ENCODE data around the gene PORCN. TPM values are rescaled to one million over a fixed set of nuclear protein-coding genes. Genes with fewer than 3 reads are reported as not detected.

PORCN gene
- total RNA-seq, 1 donor from 2014 or later: 30.3 TPM

DNA sequence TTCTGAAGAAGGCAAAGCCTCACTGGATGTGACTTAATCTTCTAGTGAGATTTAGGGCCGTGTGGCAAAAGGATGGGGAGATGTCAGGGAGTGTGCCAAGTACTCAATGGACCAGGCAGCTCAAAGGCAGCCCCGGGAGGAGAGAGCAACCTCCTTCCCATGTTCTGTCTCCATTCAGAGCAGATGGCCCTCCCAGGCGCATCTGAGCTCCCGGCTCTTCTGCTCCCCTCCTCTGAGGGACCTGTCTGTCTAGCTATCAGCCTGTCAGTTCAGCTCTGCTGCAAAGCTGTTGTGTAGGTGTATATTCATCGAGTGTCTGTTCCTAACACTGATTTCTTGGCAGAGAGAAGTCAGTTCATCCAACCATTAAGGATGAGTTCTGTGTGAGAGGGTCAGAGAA is 10.9 kb upstream of the PORCN start:
- H3K4me2 ChIP-seq (ENCODE audit: low read length): peak overlapping the region; percentile 38
- TF ChIP-seq, protein P1, sequence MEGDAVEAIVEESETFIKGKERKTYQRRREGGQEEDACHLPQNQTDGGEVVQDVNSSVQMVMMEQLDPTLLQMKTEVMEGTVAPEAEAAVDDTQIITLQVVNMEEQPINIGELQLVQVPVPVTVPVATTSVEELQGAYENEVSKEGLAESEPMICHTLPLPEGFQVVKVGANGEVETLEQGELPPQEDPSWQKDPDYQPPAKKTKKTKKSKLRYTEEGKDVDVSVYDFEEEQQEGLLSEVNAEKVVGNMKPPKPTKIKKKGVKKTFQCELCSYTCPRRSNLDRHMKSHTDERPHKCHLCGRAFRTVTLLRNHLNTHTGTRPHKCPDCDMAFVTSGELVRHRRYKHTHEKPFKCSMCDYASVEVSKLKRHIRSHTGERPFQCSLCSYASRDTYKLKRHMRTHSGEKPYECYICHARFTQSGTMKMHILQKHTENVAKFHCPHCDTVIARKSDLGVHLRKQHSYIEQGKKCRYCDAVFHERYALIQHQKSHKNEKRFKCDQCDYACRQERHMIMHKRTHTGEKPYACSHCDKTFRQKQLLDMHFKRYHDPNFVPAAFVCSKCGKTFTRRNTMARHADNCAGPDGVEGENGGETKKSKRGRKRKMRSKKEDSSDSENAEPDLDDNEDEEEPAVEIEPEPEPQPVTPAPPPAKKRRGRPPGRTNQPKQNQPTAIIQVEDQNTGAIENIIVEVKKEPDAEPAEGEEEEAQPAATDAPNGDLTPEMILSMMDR (IDR thresholded peaks at IDR 0.05; ENCODE audit: insufficient read depth, low read depth, low read length): no peak
- TF ChIP-seq EZH2 (IDR thresholded peaks at IDR 0.05; ENCODE audit: insufficient read depth, low read length): no peak
- FAIRE-seq: no peak

DNA sequence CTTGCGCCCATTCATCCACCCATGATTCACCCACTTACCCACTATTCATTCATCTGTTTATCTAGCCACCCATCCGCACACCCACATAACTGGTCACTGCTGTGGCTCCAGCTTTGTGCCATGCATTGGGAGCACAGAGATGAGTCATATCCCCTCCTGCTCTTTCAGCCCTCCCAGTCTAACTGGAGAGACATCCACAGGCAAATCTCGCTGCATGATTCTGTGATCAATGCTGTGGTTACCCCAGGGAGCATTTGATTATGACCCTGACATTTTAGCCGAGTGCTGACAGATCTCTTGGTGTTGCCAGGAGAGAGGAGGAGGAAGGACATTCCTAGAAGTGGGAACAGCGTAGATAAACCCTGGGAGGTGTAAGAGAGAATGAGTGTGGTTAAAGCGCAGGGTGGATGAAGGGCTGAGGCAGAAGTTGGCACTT is 10.4 kb upstream of the PORCN start:
- H3K9me3 ChIP-seq (ENCODE audit: insufficient read depth, low read depth, low read length): no peaks in the 10 kb centered on the region
- H3K4me3 ChIP-seq (ENCODE audit: insufficient read depth, low read depth, low read length): no peak overlapping the region
- Mint-ChIP-seq H3K4me3 (ENCODE audit: unreplicated experiment) (peak overlapping the region; percentile 66), H3K36me3 (ENCODE audit: low read depth, unreplicated experiment) (no peaks in the 10 kb centered on the region), H3K4me1 (ENCODE audit: low read depth, unreplicated experiment) (peaks cover 15% of the 10 kb centered on the region), H3K27me3 (ENCODE audit: low read depth, unreplicated experiment) (no peaks in the 10 kb centered on the region), H3K27ac (ENCODE audit: unreplicated experiment) (no peak overlapping the region), H3K9me3 (ENCODE audit: unreplicated experiment) (no peaks in the 10 kb centered on the region)
- H4K20me1 ChIP-seq (ENCODE audit: insufficient read depth, low read length): no peaks in the 10 kb centered on the region
- peak overlapping the region; percentile 61 for H3K27ac ChIP-seq (ENCODE audit: low read depth, low read length)
- no peaks in the 10 kb centered on the region for H3K36me3 ChIP-seq (ENCODE audit: insufficient read depth, low read length)
- H3K79me2 ChIP-seq (ENCODE audit: insufficient read depth, low read length): no peaks in the 10 kb centered on the region
- peak overlapping the region; percentile 26 for H3K9ac ChIP-seq (ENCODE audit: low read length)
- H2AFZ ChIP-seq (ENCODE audit: low read depth, low read length): no peak overlapping the region
- DNase-seq (ENCODE audit: low read depth) (peak; percentile 85), FAIRE-seq (peak; percentile 96)
- peaks cover 11% of the 10 kb centered on the region for H3K4me1 ChIP-seq (ENCODE audit: insufficient read depth, low read length)
- H3K4me2 ChIP-seq (ENCODE audit: low read length): peak overlapping the region; percentile 38
- TF ChIP-seq, protein P1 (IDR thresholded peaks at IDR 0.05; ENCODE audit: insufficient read depth, low read depth, low read length): no peak
- no peak for TF ChIP-seq EZH2 (IDR thresholded peaks at IDR 0.05; ENCODE audit: insufficient read depth, low read length)
- no peaks in the 10 kb centered on the region for H3K27me3 ChIP-seq (ENCODE audit: insufficient read depth, low read length)

More for the DNA sequence above, 10.9 kb upstream of the PORCN start:
- no peaks in the 10 kb centered on the region for H3K9me3 Mint-ChIP-seq (ENCODE audit: unreplicated experiment)
- H3K27ac Mint-ChIP-seq (ENCODE audit: unreplicated experiment): no peak overlapping the region
- Histone ChIP-seq H3K27ac (ENCODE audit: low read depth, low read length) (peak overlapping the region; percentile 61), H3K79me2 (ENCODE audit: insufficient read depth, low read length) (no peaks in the 10 kb centered on the region), H3K4me1 (ENCODE audit: insufficient read depth, low read length) (peaks cover 11% of the 10 kb centered on the region), H3K9ac (ENCODE audit: low read length) (peak overlapping the region; percentile 26), H3K36me3 (ENCODE audit: insufficient read depth, low read length) (no peaks in the 10 kb centered on the region), H3K27me3 (ENCODE audit: insufficient read depth, low read length) (no peaks in the 10 kb centered on the region), H3K4me3 (ENCODE audit: insufficient read depth, low read depth, low read length) (no peak overlapping the region), H2AFZ (ENCODE audit: low read depth, low read length) (no peak overlapping the region), H3K9me3 (ENCODE audit: insufficient read depth, low read depth, low read length) (no peaks in the 10 kb centered on the region), H4K20me1 (ENCODE audit: insufficient read depth, low read length) (no peaks in the 10 kb centered on the region)
- no peak for DNase-seq (ENCODE audit: low read depth)
- peaks cover 11% of the 10 kb centered on the region for H3K4me1 Mint-ChIP-seq (ENCODE audit: low read depth, unreplicated experiment)
- no peaks in the 10 kb centered on the region for H3K27me3 Mint-ChIP-seq (ENCODE audit: low read depth, unreplicated experiment)
- no peaks in the 10 kb centered on the region for H3K36me3 Mint-ChIP-seq (ENCODE audit: low read depth, unreplicated experiment)
- no peak overlapping the region for H3K4me3 Mint-ChIP-seq (ENCODE audit: unreplicated experiment)

DNA sequence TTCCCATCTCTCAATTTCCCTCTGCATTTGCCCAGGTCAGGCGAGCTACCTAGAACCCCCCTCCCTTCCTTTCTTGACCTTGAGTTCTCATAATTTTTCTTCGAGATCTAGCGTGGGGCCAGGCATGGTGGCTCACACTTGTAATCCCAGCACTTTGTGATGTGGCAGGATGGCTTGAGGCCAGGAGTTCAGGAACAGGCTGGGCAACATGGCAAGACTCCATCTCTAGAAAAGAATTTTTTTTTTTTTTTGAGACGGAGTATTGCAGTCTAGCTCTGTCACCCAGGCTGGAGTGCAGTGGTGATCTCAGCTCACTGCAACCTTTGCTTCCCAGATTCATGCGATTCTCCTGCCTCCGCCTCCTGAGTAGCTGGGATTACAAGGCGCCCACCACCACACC is 4.5 kb upstream of the PORCN start:
- no peaks in the 10 kb centered on the region for H3K27me3 Mint-ChIP-seq (ENCODE audit: low read depth, unreplicated experiment)
- H3K4me1 ChIP-seq (ENCODE audit: insufficient read depth, low read length): no peaks in the 10 kb centered on the region
- peaks cover 4% of the 10 kb centered on the region for H3K79me2 ChIP-seq (ENCODE audit: insufficient read depth, low read length)
- no peaks in the 10 kb centered on the region for H4K20me1 ChIP-seq (ENCODE audit: insufficient read depth, low read length)
- H3K4me2 ChIP-seq (ENCODE audit: low read length): no peak overlapping the region
- no peaks in the 10 kb centered on the region for H3K36me3 ChIP-seq (ENCODE audit: insufficient read depth, low read length)
- H3K27ac ChIP-seq (ENCODE audit: low read depth, low read length): no peak overlapping the region
- H2AFZ ChIP-seq (ENCODE audit: low read depth, low read length): no peak overlapping the region
- H3K27ac Mint-ChIP-seq (ENCODE audit: unreplicated experiment): no peak overlapping the region
- H3K4me3 Mint-ChIP-seq (ENCODE audit: unreplicated experiment): peak overlapping the region; percentile 62
- no peaks in the 10 kb centered on the region for H3K27me3 ChIP-seq (ENCODE audit: insufficient read depth, low read length)
- no peak overlapping the region for H3K4me3 ChIP-seq (ENCODE audit: insufficient read depth, low read depth, low read length)
- DNase-seq (ENCODE audit: low read depth): no peak
- TF ChIP-seq, protein P1 (IDR thresholded peaks at IDR 0.05; ENCODE audit: insufficient read depth, low read depth, low read length): no peak
- TF ChIP-seq EZH2 (IDR thresholded peaks at IDR 0.05; ENCODE audit: insufficient read depth, low read length): no peak
- no peaks in the 10 kb centered on the region for H3K9me3 ChIP-seq (ENCODE audit: insufficient read depth, low read depth, low read length)
- peaks cover 7% of the 10 kb centered on the region for H3K4me1 Mint-ChIP-seq (ENCODE audit: low read depth, unreplicated experiment)
- no peak for FAIRE-seq
- H3K9ac ChIP-seq (ENCODE audit: low read length): no peak overlapping the region
- no peaks in the 10 kb centered on the region for H3K9me3 Mint-ChIP-seq (ENCODE audit: unreplicated experiment)
- no peaks in the 10 kb centered on the region for H3K36me3 Mint-ChIP-seq (ENCODE audit: low read depth, unreplicated experiment)
